Upper lobe of right lung (tissue), 1 donor: ENCODE data around the gene ZDHHC24. TPM values are rescaled to one million over a fixed set of nuclear protein-coding genes. Genes with fewer than 3 reads are reported as not detected.

ENCODE experiments used
- ATAC-seq: fragments of 200-7000 bp; cut with Tn5 transposase; one replicate; pipeline ENCODE4 v1.9.1; 2020; ENCODE audit warnings: mild to moderate bottlenecking, moderate library complexity
- DNase-seq: peaks from one replicate; pipeline ENCODE4 v3.0.0-alpha.2; 2020
- H3K27ac ChIP-seq: fragments of 200-600 bp; one replicate; pipeline ENCODE4 v1.8.0; 2022
- H3K27me3 ChIP-seq: fragments of 200-600 bp; one replicate; pipeline ENCODE4 v1.8.0; 2022; ENCODE audit warnings: mild to moderate bottlenecking
- H3K36me3 ChIP-seq: fragments of 200-600 bp; one replicate; pipeline ENCODE4 v1.8.0; 2022
- H3K4me1 ChIP-seq: fragments of 200-600 bp; one replicate; pipeline ENCODE4 v1.8.0; 2022
- H3K4me3 ChIP-seq: fragments of 200-600 bp; one replicate; pipeline ENCODE4 v1.8.0; 2022; ENCODE audit warnings: mild to moderate bottlenecking
- H3K9me3 ChIP-seq: fragments of 200-600 bp; one replicate; pipeline ENCODE4 v1.8.0; 2022
- CTCF ChIP-seq: fragments of 200-600 bp; IDR thresholded peaks from one replicate; pipeline ENCODE4 v1.8.0; 2022; ENCODE audit warnings: antibody characterized with exemption
- intact Hi-C: fragments of 100-400 bp; cut with DNase I; formaldehyde crosslinking; loops from one replicate; pipeline ENCODE4 v1.11.0; 2022
- total RNA-seq: library from RNA; stranded (reverse); fragmentation: NEBNext Ultra II Directional; extraction: Animal tissue kit (Norgen Biotek cat#: 25700); gene quantifications from one replicate; pipeline ENCODE4 v1.2.1, GENCODE V29; 2021
- donor health status: DM: no; HTN: yes; CAD: no; lungs with severe emphysema.

The ZDHHC24 gene
- total RNA-seq, 1 donor from 2014 or later: 14.5 TPM

- TF ChIP-seq CTCF: no peak
- intact Hi-C loops: no loop called here
- H3K27me3 ChIP-seq: no peaks in the 10 kb centered on the region
- peaks cover 27% of the 10 kb centered on the region for H3K36me3 ChIP-seq
- no peak overlapping the region for H3K4me3 ChIP-seq
- no peak for DNase-seq
- ATAC-seq: no peak
- peaks cover 17% of the 10 kb centered on the region for H3K4me1 ChIP-seq
- H3K27ac ChIP-seq: no peak overlapping the region
- H3K9me3 ChIP-seq: no peaks in the 10 kb centered on the region
Observed at GRCh38 chr11:66539870-66540213, 6.0 kb downstream of the ZDHHC24 start.

GRCh38 chr11:66539170-66539869 lies 6.5 kb downstream of the ZDHHC24 start:
- intact Hi-C loops: no loop called here
- ATAC-seq (no peak), DNase-seq (no peak)
- Histone ChIP-seq H3K4me1 (peaks cover 11% of the 10 kb centered on the region), H3K27ac (no peak overlapping the region), H3K4me3 (no peak overlapping the region), H3K27me3 (no peaks in the 10 kb centered on the region), H3K9me3 (no peaks in the 10 kb centered on the region), H3K36me3 (peaks cover 27% of the 10 kb centered on the region)
- no peak for TF ChIP-seq CTCF

- intact Hi-C loops: no loop called here
- TF ChIP-seq CTCF: no peak
- DNase-seq: no peak
- ATAC-seq: no peak
- H3K4me3 ChIP-seq: no peak overlapping the region
- H3K27ac ChIP-seq: no peak overlapping the region
- H3K36me3 ChIP-seq: peaks cover 18% of the 10 kb centered on the region
- H3K27me3 ChIP-seq: no peaks in the 10 kb centered on the region
- no peaks in the 10 kb centered on the region for H3K9me3 ChIP-seq
- H3K4me1 ChIP-seq: no peaks in the 10 kb centered on the region
Observed at GRCh38 chr11:66532784-66533183, 13.1 kb downstream of the ZDHHC24 start.

- DNase-seq (no peak), ATAC-seq (no peak)
- Histone ChIP-seq H3K4me3 (no peak overlapping the region), H3K4me1 (no peaks in the 10 kb centered on the region), H3K27ac (no peak overlapping the region), H3K27me3 (no peaks in the 10 kb centered on the region), H3K36me3 (peaks cover 24% of the 10 kb centered on the region), H3K9me3 (no peaks in the 10 kb centered on the region)
- no peak for TF ChIP-seq CTCF
- intact Hi-C loops: no loop called here
Observed at GRCh38 chr11:66531841-66532240, 14.0 kb downstream of the ZDHHC24 start.

GRCh38 chr11:66530927-66531709 lies 14.7 kb downstream of the ZDHHC24 start:
- ATAC-seq: no peak
- Histone ChIP-seq H3K27me3 (no peaks in the 10 kb centered on the region), H3K4me3 (no peak overlapping the region), H3K36me3 (peaks cover 27% of the 10 kb centered on the region), H3K27ac (no peak overlapping the region), H3K9me3 (no peaks in the 10 kb centered on the region), H3K4me1 (no peaks in the 10 kb centered on the region)
- DNase-seq: no peak
- intact Hi-C loops: no loop called here
- no peak for TF ChIP-seq CTCF
